Measurements from ENCODE around the gene COMMD6. TPM values are rescaled to one million over a fixed set of nuclear protein-coding genes. Genes with fewer than 3 reads are reported as not detected.

COMMD6 gene
- total RNA-seq, 1 donor from 2014 or later: 209 TPM

GRCh38 chr13:75481176-75482069 is 56.2 kb downstream of the COMMD6 start:
- no peaks in the 10 kb centered on the region for H3K27me3 Mint-ChIP-seq (ENCODE audit: low read depth, unreplicated experiment)

GRCh38 chr13:75480671-75481175 is 56.9 kb downstream of the COMMD6 start:
- H3K4me3 ChIP-seq (ENCODE audit: insufficient read depth, low read depth, low read length): peak overlapping the region; percentile 73
- Mint-ChIP-seq H3K4me1 (ENCODE audit: low read depth, unreplicated experiment) (peaks cover 19% of the 10 kb centered on the region), H3K36me3 (ENCODE audit: low read depth, unreplicated experiment) (no peaks in the 10 kb centered on the region), H3K27me3 (ENCODE audit: low read depth, unreplicated experiment) (no peaks in the 10 kb centered on the region), H3K9me3 (ENCODE audit: unreplicated experiment) (no peaks in the 10 kb centered on the region), H3K27ac (ENCODE audit: unreplicated experiment) (peak overlapping the region; percentile 68), H3K4me3 (ENCODE audit: unreplicated experiment) (peak overlapping the region; percentile 98)
- peak overlapping the region; percentile 76 for H2AFZ ChIP-seq (ENCODE audit: low read depth, low read length)
- FAIRE-seq: no peak
- peaks cover 47% of the 10 kb centered on the region for H3K79me2 ChIP-seq (ENCODE audit: insufficient read depth, low read length)
- H3K36me3 ChIP-seq (ENCODE audit: insufficient read depth, low read length): no peaks in the 10 kb centered on the region
- H3K27me3 ChIP-seq (ENCODE audit: insufficient read depth, low read length): no peaks in the 10 kb centered on the region
- peak overlapping the region; percentile 93 for H3K4me2 ChIP-seq (ENCODE audit: low read length)
- peaks cover 39% of the 10 kb centered on the region for H4K20me1 ChIP-seq (ENCODE audit: insufficient read depth, low read length)
- H3K9ac ChIP-seq (ENCODE audit: low read length): peak overlapping the region; percentile 69
- H3K9me3 ChIP-seq (ENCODE audit: insufficient read depth, low read depth, low read length): no peaks in the 10 kb centered on the region
- DNase-seq (ENCODE audit: low read depth): peak; percentile 50
- H3K4me1 ChIP-seq (ENCODE audit: insufficient read depth, low read length): peaks cover 10% of the 10 kb centered on the region
- no peak overlapping the region for H3K27ac ChIP-seq (ENCODE audit: low read depth, low read length)
- TF ChIP-seq EZH2 (IDR thresholded peaks at IDR 0.05; ENCODE audit: insufficient read depth, low read length) (no peak), CTCF (IDR thresholded peaks at IDR 0.05; ENCODE audit: insufficient read depth, low read depth, low read length) (no peak)

More at GRCh38 chr13:75481176-75482069, 56.2 kb downstream of the COMMD6 start:
- Histone ChIP-seq H3K36me3 (ENCODE audit: insufficient read depth, low read length) (no peaks in the 10 kb centered on the region), H3K4me1 (ENCODE audit: insufficient read depth, low read length) (peaks cover 17% of the 10 kb centered on the region), H3K79me2 (ENCODE audit: insufficient read depth, low read length) (peaks cover 43% of the 10 kb centered on the region), H3K4me2 (ENCODE audit: low read length) (peak overlapping the region; percentile 93), H2AFZ (ENCODE audit: low read depth, low read length) (peak overlapping the region; percentile 72), H3K27me3 (ENCODE audit: insufficient read depth, low read length) (no peaks in the 10 kb centered on the region), H3K9ac (ENCODE audit: low read length) (peak overlapping the region; percentile 69), H3K4me3 (ENCODE audit: insufficient read depth, low read depth, low read length) (peak overlapping the region; percentile 73), H3K9me3 (ENCODE audit: insufficient read depth, low read depth, low read length) (no peaks in the 10 kb centered on the region), H4K20me1 (ENCODE audit: insufficient read depth, low read length) (peaks cover 39% of the 10 kb centered on the region), H3K27ac (ENCODE audit: low read depth, low read length) (no peak overlapping the region)
- no peaks in the 10 kb centered on the region for H3K36me3 Mint-ChIP-seq (ENCODE audit: low read depth, unreplicated experiment)
- no peak for FAIRE-seq
- H3K4me3 Mint-ChIP-seq (ENCODE audit: unreplicated experiment): peak overlapping the region; percentile 98
- DNase-seq (ENCODE audit: low read depth): no peak
- TF ChIP-seq EZH2 (IDR thresholded peaks at IDR 0.05; ENCODE audit: insufficient read depth, low read length) (no peak), CTCF (IDR thresholded peaks at IDR 0.05; ENCODE audit: insufficient read depth, low read depth, low read length) (no peak)
- peaks cover 26% of the 10 kb centered on the region for H3K4me1 Mint-ChIP-seq (ENCODE audit: low read depth, unreplicated experiment)
- H3K9me3 Mint-ChIP-seq (ENCODE audit: unreplicated experiment): no peaks in the 10 kb centered on the region
- H3K27ac Mint-ChIP-seq (ENCODE audit: unreplicated experiment): peak overlapping the region; percentile 50
